PFSK-1 (cell line): ENCODE measurements around the gene SLC16A6.

Source experiments
- SIN3A ChIP-seq: IDR thresholded peaks from 2 replicates; pipeline ENCODE4 v1.6.1; 2012; ENCODE audit warnings: mild to moderate bottlenecking, low read length, moderate library complexity, borderline replicate concordance; ENCODE audit not compliant: insufficient read depth
- TAF1 ChIP-seq: IDR thresholded peaks from 2 replicates; pipeline ENCODE4 v1.6.1; 2012; ENCODE audit warnings: low read length, control low read depth, borderline replicate concordance; ENCODE audit not compliant: insufficient read depth

GRCh38 chr17:68329331-68329730 lies 38.4 kb upstream of the SLC16A6 start:
- TF ChIP-seq TAF1: no peak
- no peak for TF ChIP-seq SIN3A
